ENCODE measurements around the gene RPS15.

GRCh38 chr19:1473085-1473851 lies 35.1 kb downstream of the RPS15 start:
- TF ChIP-seq, protein P1, sequence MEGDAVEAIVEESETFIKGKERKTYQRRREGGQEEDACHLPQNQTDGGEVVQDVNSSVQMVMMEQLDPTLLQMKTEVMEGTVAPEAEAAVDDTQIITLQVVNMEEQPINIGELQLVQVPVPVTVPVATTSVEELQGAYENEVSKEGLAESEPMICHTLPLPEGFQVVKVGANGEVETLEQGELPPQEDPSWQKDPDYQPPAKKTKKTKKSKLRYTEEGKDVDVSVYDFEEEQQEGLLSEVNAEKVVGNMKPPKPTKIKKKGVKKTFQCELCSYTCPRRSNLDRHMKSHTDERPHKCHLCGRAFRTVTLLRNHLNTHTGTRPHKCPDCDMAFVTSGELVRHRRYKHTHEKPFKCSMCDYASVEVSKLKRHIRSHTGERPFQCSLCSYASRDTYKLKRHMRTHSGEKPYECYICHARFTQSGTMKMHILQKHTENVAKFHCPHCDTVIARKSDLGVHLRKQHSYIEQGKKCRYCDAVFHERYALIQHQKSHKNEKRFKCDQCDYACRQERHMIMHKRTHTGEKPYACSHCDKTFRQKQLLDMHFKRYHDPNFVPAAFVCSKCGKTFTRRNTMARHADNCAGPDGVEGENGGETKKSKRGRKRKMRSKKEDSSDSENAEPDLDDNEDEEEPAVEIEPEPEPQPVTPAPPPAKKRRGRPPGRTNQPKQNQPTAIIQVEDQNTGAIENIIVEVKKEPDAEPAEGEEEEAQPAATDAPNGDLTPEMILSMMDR (IDR thresholded peaks at IDR 0.05): no peak
- no peak for TF ChIP-seq POLR2A (IDR thresholded peaks at IDR 0.05)

Data from upper lobe of left lung (tissue), 4 donors.